HFF-Myc (cell line): Measurements from ENCODE around the gene CAPG.
"Not testable (repeated sequence)": the region's sequence is repeated elsewhere in the genome, so short reads cannot be mapped to it uniquely, and the experiment has no call there.

Experiments
- DNase-seq: peaks from one replicate; pipeline ENCODE4 v3.0.0-alpha.2; 2011; ENCODE audit warnings: low read depth; ENCODE audit errors: extremely low read depth
- H3K4me3 ChIP-seq: replicated peaks from 2 replicates; pipeline ENCODE4 v1.5.1; 2011; ENCODE audit warnings: low read depth, mild to moderate bottlenecking, control low read depth, low read length
- TF ChIP-seq, protein P1 (sequence below): IDR thresholded peaks from 2 replicates; pipeline ENCODE4 v1.5.1; 2012; ENCODE audit warnings: mild to moderate bottlenecking, low read depth, low read length, control low read depth; ENCODE audit errors: missing control alignments

The CAPG gene

GRCh38 chr2:85376291-85377065 lies 33.7 kb downstream of the CAPG start:
- DNase-seq, result no peak
- no peak overlapping the region for H3K4me3 ChIP-seq
- TF ChIP-seq, protein P1, sequence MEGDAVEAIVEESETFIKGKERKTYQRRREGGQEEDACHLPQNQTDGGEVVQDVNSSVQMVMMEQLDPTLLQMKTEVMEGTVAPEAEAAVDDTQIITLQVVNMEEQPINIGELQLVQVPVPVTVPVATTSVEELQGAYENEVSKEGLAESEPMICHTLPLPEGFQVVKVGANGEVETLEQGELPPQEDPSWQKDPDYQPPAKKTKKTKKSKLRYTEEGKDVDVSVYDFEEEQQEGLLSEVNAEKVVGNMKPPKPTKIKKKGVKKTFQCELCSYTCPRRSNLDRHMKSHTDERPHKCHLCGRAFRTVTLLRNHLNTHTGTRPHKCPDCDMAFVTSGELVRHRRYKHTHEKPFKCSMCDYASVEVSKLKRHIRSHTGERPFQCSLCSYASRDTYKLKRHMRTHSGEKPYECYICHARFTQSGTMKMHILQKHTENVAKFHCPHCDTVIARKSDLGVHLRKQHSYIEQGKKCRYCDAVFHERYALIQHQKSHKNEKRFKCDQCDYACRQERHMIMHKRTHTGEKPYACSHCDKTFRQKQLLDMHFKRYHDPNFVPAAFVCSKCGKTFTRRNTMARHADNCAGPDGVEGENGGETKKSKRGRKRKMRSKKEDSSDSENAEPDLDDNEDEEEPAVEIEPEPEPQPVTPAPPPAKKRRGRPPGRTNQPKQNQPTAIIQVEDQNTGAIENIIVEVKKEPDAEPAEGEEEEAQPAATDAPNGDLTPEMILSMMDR, result no peak

GRCh38 chr2:85371045-85371444 lies 39.1 kb downstream of the CAPG start:
- no peak for DNase-seq
- TF ChIP-seq, protein P1, result no peak
- H3K4me3 ChIP-seq, result no peak overlapping the region

GRCh38 chr2:85369500-85369899 lies 40.7 kb downstream of the CAPG start:
- TF ChIP-seq, protein P1, result no peak
- H3K4me3 ChIP-seq, result no peak overlapping the region
- DNase-seq, result no peak

- DNase-seq, result no peak
- TF ChIP-seq, protein P1, result no peak
- no peak overlapping the region for H3K4me3 ChIP-seq
Measured at GRCh38 chr2:85368921-85369320, 41.2 kb downstream of the CAPG start.

GRCh38 chr2:85367180-85367579 lies 43.0 kb downstream of the CAPG start:
- no peak overlapping the region for H3K4me3 ChIP-seq
- TF ChIP-seq, protein P1, result no peak
- DNase-seq, result no peak

- not testable (repeated sequence) for H3K4me3 ChIP-seq, DNase-seq
Measured at GRCh38 chr2:85362653-85363387, 47.3 kb downstream of the CAPG start.

DNA sequence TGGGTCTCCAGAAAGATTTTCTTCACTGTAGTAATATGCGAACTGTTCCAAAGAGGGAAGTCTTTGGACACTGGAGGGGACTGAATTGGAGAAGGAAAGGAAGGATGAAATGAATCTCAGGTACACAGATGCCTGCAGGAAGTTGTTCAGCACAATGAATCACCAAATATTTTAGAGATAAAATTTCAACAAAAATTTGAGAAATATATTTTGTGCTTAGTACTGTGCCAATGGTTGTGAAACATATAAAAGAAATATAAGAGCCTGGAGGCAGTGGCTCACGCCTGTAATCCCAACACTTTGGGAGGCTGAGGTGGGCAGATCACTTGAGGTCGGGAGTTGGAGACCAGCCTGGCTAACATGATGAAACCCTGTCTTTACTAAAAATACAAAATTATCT lies 52.4 kb downstream of the CAPG start:
- H3K4me3 ChIP-seq, result no peak overlapping the region
- DNase-seq, result no peak
- TF ChIP-seq, protein P1, result no peak
